Subcutaneous abdominal adipose tissue (tissue), 5 donors: ENCODE data around the gene TTC8.

Experiments
- H3K27ac ChIP-seq: one replicate; pipeline ENCODE4 v1.7.0; 2013; ENCODE audit warnings: low read depth, mild to moderate bottlenecking, inconsistent platforms, low read length, moderate library complexity
- H3K27me3 ChIP-seq, 5 donors: one replicate each; pipeline ENCODE4 v1.7.0; 2013; ENCODE audit warnings: low read length in 5 of 5, inconsistent platforms in 1 of 5; ENCODE audit not compliant: control insufficient read depth in 5 of 5, insufficient read depth in 4 of 5
- H3K36me3 ChIP-seq, 5 donors: one replicate each; pipeline ENCODE4 v1.7.0; 2013; ENCODE audit warnings: low read length in 5 of 5; ENCODE audit not compliant: control insufficient read depth in 5 of 5, insufficient read depth in 5 of 5
- H3K4me1 ChIP-seq, 5 donors: one replicate each; pipeline ENCODE4 v1.7.0; 2013; ENCODE audit warnings: low read length in 5 of 5, mild to moderate bottlenecking in 3 of 5, moderate library complexity in 1 of 5; ENCODE audit not compliant: control insufficient read depth in 5 of 5, insufficient read depth in 5 of 5
- H3K4me3 ChIP-seq, 5 donors: one replicate each; pipeline ENCODE4 v1.7.0; 2013; ENCODE audit warnings: low read length in 5 of 5, low read depth in 1 of 5
- H3K9ac ChIP-seq, 5 donors: one replicate each; pipeline ENCODE4 v1.7.0; 2013; ENCODE audit warnings: low read length in 5 of 5, mild to moderate bottlenecking in 4 of 5, moderate library complexity in 3 of 5
- H3K9me3 ChIP-seq, 5 donors: one replicate each; pipeline ENCODE4 v1.7.0; 2013; ENCODE audit warnings: low read length in 5 of 5; ENCODE audit not compliant: control insufficient read depth in 5 of 5
- donor health status: healthy.
- donor health status: healthy.
- donor health status: healthy.
- donor health status: healthy.
- donor health status: healthy.

The TTC8 gene

DNA sequence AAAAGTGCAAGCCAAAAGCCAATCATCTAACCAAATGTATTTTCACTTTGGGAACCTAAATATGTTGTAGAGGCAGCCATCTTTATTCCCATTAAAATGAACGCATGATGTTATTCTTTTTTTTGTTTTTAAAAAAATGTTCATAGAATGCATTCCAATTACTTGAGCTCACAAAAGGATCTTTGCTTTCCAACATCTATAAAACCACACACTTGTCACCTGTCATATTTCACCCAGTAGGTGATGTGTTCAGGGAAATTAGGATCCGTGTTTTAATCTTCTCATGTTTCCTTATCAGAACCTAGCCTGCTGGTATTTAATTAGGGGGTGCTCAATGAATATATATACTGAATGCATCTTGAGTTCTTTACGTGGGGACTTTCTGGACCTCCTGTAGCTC is 13.6 kb downstream of the TTC8 start:
- Histone ChIP-seq H3K36me3 (peaks cover 0 to 6% (median 4%) of the 10 kb centered on the region in 5 donors), H3K4me3 (no peak overlapping the region), H3K27me3 (no peaks in the 10 kb centered on the region), H3K9me3 (no peaks in the 10 kb centered on the region), H3K9ac (no peak overlapping the region), H3K27ac (no peak overlapping the region), H3K4me1 (peaks cover 0 to 6% (median 0%) of the 10 kb centered on the region in 5 donors)

DNA sequence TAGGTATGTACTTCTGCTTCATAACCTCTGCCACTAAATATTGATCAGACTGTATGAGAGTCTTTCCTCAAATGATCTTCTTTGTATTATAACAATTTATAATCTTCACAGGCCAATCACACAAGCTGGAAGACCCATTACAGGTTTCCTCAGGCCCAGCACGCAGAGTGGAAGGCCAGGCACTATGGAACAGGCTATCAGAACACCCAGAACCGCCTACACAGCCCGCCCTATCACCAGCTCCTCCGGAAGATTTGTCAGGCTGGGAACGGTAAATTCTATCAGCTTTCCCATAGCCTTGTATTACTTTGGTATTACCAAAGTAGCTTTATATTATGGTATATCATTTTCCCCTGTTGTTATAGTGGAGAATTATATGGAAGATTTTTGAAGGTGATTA is 16.5 kb downstream of the TTC8 start:
- H3K9ac ChIP-seq = no peak overlapping the region
- H3K27me3 ChIP-seq = no peaks in the 10 kb centered on the region
- H3K9me3 ChIP-seq = no peaks in the 10 kb centered on the region
- no peaks in the 10 kb centered on the region for H3K4me1 ChIP-seq
- no peak overlapping the region for H3K4me3 ChIP-seq
- H3K36me3 ChIP-seq = peaks cover 0 to 6% (median 4%) of the 10 kb centered on the region in 5 donors
- no peak overlapping the region for H3K27ac ChIP-seq

DNA sequence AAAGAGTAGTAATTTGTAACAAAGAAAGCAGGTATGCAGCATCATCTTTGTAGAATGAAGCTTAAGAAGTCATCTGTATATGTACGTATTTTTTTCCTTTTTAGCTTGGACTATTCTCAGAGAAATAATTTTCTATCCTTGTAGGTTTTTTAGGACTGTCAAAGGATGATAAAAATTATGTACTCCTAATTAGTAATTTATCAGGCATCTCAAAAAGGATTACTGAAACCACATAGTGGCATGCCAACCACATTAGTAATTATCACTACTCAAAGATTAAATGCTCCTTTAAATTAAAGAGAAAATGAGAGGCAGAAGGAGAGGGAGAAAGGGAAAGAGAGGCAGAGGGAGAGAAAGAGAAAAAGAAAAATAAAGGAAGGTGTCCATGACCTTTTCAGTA is 17.3 kb downstream of the TTC8 start:
- Histone ChIP-seq H3K9ac (no peak overlapping the region), H3K36me3 (peaks cover 0 to 6% (median 4%) of the 10 kb centered on the region in 5 donors), H3K9me3 (no peaks in the 10 kb centered on the region), H3K4me1 (no peaks in the 10 kb centered on the region), H3K27me3 (no peaks in the 10 kb centered on the region), H3K27ac (no peak overlapping the region), H3K4me3 (no peak overlapping the region)

DNA sequence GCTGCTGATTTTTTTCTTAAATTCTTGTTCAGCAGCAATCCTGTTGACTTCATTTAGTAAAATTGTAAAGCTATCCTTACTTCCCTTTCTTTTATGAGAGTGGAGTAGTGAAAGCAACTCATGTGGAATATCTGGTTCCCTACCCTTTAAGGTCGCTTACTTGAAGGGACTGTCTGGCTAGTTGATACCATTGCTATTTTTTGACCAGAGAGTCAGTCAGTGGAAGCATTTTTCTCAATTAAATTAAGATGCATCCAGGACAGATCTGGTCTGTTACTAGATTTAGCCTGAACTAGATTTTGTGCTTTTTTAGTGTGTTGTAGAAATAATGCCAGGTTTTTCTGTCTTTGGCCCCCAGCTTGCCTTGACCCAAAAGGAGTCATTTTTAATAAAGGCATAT is 18.0 kb downstream of the TTC8 start:
- Histone ChIP-seq H3K9ac (no peak overlapping the region), H3K9me3 (no peaks in the 10 kb centered on the region), H3K27ac (no peak overlapping the region), H3K4me1 (no peaks in the 10 kb centered on the region), H3K27me3 (no peaks in the 10 kb centered on the region), H3K36me3 (peaks cover 0 to 6% (median 4%) of the 10 kb centered on the region in 5 donors), H3K4me3 (no peak overlapping the region)

DNA sequence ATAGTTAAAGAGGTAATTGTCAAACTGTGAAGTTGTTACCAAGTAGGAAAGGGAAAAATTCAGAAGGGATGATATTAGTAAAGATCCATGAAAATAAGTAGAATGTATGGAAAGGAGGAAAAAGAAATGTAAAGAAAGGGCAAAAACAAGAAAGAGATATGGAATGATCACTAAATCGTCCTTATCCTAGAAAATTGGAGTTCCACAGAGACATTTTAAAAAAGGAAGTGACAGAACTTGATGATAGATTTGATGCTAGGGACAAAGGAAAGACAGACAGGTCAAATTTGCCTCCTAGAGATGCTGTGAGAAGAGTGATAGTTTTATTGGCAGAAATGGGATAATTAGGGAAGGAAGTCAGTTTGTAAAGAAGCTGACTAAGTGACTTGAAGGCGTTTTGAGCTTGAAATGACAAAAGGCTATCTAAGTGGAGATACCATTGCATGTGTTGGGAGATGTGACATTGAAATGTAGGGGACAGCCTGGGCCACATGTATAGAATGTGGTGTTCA is 20.6 kb downstream of the TTC8 start:
- no peak overlapping the region for H3K4me3 ChIP-seq
- H3K9me3 ChIP-seq = no peaks in the 10 kb centered on the region
- no peaks in the 10 kb centered on the region for H3K27me3 ChIP-seq
- H3K4me1 ChIP-seq = no peaks in the 10 kb centered on the region
- no peak overlapping the region for H3K9ac ChIP-seq
- peaks cover 0 to 6% (median 4%) of the 10 kb centered on the region in 5 donors for H3K36me3 ChIP-seq
- no peak overlapping the region for H3K27ac ChIP-seq

DNA sequence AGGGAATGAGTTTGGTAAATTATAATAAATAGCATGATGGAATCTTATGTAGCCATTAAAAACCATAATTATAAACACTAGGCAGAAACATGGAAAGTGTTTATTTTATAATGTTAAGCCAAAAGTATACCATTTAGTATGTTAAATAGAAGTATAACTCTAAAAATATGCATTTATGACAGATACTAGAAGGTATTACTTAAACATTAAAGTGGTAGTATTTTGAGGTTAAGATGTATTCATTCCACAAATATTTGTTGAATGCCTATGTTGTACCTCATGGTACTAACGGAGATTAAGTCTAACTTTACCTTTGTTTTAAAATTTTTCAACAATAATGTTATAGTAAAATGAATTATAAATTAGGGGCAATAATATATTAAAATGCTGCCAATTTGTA is 24.1 kb downstream of the TTC8 start:
- no peak overlapping the region for H3K27ac ChIP-seq

DNA sequence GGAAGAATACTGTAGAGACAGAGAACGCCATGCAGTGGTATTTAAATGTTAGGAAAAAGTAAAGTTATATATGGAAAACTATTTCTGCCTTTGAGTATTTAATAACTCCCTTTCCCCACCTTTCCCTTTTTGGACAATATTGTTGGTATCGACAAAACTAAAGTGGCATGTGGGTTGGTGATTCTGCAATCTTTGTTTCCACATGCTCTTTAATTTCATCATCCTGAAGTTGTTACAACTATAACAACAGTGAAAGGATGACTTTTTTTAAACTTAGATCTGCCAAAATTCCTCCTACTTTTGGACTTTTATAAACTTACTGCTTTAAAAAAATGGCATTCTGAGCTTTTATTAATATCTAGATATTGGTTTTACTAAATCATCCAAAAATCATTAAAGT is 25.3 kb downstream of the TTC8 start:
- H3K4me1 ChIP-seq = no peaks in the 10 kb centered on the region
- H3K9ac ChIP-seq = no peak overlapping the region
- no peak overlapping the region for H3K27ac ChIP-seq
- H3K4me3 ChIP-seq = no peak overlapping the region
- no peaks in the 10 kb centered on the region for H3K9me3 ChIP-seq
- H3K36me3 ChIP-seq = peaks cover 3 to 10% (median 7%) of the 10 kb centered on the region in 5 donors
- no peaks in the 10 kb centered on the region for H3K27me3 ChIP-seq

More for the DNA sequence above, 24.1 kb downstream of the TTC8 start:
- H3K4me3 ChIP-seq = no peak overlapping the region
- no peak overlapping the region for H3K9ac ChIP-seq
- no peaks in the 10 kb centered on the region for H3K27me3 ChIP-seq
- no peaks in the 10 kb centered on the region for H3K9me3 ChIP-seq
- peaks cover 3 to 7% (median 5%) of the 10 kb centered on the region in 5 donors for H3K36me3 ChIP-seq
- H3K4me1 ChIP-seq = no peaks in the 10 kb centered on the region

DNA sequence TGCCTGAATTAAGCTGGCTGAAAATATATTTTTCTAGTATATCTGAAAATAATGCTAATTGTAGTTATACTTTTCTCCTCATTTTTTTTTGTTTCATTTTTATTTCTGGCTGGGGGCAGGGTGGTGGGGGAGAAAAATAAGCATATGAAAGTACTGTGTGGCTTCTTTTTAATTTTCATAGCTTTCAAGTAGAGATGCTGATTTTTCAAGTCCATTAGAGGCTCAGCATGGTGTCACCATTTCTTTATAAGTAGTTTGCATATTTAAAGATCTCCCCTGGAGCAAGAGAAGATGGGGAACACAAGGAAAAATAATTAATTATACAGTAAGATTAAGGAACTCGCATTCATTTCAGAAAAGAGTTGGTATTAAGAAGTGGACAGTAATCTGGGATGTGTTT is 27.1 kb downstream of the TTC8 start:
- Histone ChIP-seq H3K36me3 (peaks cover 3 to 20% (median 7%) of the 10 kb centered on the region in 5 donors), H3K27me3 (no peaks in the 10 kb centered on the region), H3K9ac (no peak overlapping the region), H3K27ac (no peak overlapping the region), H3K9me3 (no peaks in the 10 kb centered on the region), H3K4me3 (no peak overlapping the region), H3K4me1 (no peaks in the 10 kb centered on the region)

DNA sequence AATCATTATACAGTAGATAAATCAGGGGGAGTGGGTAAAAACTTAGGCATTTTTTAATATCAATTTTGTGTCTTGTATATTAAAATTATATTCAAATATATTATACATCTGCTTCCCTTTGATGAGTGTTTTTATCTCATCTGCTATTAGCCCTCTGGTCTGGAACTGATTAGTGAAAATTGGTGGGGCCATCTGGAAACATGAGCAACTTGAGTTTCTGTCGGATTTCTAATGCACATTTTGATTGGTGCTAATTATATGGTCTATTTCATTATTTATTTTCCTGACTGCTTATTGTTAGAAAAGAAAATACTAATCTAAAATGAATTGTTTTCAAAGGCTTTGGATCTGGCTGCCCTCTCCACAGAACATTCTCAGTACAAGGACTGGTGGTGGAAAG is 28.2 kb downstream of the TTC8 start:
- Histone ChIP-seq H3K27me3 (no peaks in the 10 kb centered on the region), H3K4me3 (no peak overlapping the region), H3K9ac (no peak overlapping the region), H3K36me3 (peaks cover 7 to 20% (median 11%) of the 10 kb centered on the region in 5 donors), H3K27ac (no peak overlapping the region), H3K9me3 (no peaks in the 10 kb centered on the region), H3K4me1 (no peaks in the 10 kb centered on the region)

DNA sequence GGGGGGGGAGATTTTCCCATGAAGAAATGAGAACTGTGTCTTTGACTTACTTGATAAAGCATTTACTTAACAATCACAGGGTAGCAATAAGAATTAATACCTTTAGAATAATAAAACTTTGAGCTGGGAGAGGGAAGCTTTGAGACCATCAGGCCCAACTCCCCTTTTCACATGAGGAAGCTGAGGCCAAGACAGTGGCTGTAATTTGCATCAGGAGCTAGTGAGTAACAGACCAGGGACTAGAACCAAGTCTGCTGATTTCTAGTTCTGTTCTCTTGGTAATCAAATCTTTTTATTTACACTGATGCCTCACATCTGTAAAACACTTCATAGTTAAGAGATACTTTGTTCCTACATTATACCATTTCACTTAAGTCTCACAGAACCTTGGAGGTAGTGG is 28.7 kb downstream of the TTC8 start:
- no peaks in the 10 kb centered on the region for H3K9me3 ChIP-seq
- H3K27ac ChIP-seq = no peak overlapping the region
- H3K36me3 ChIP-seq = peaks cover 7 to 20% (median 11%) of the 10 kb centered on the region in 5 donors
- no peak overlapping the region for H3K9ac ChIP-seq
- H3K4me3 ChIP-seq = no peak overlapping the region
- no peaks in the 10 kb centered on the region for H3K27me3 ChIP-seq
- no peaks in the 10 kb centered on the region for H3K4me1 ChIP-seq
